OCI-LY1 (cell line): ENCODE results near the gene RERE.

Experiments used
- H2AFZ ChIP-seq: fragments of 200-600 bp; sonication (generic), shearing (Covaris generic); 2 replicates; pipeline ENCODE4 v1.6.0; 2014; ENCODE audit warnings: antibody characterized with exemption, mild to moderate bottlenecking, low read length
- H3F3A ChIP-seq: fragments of 200-600 bp; sonication (generic), shearing (Covaris generic); 2 replicates; pipeline ENCODE4 v1.6.0; 2014; ENCODE audit warnings: mild to moderate bottlenecking, antibody characterized with exemption, low read length, moderate library complexity; ENCODE audit not compliant: insufficient read depth
- H3K27ac ChIP-seq: fragments of 200-600 bp; sonication (generic); 2 replicates; pipeline ENCODE4 v1.5.1; 2014; ENCODE audit warnings: low read length, mixed run types, mild to moderate bottlenecking, low read depth; ENCODE audit not compliant: poor library complexity, severe bottlenecking
- H3K27me3 ChIP-seq: fragments of 200-600 bp; sonication (generic); 2 replicates; pipeline ENCODE4 v1.6.0; 2014; ENCODE audit warnings: antibody characterized with exemption, mild to moderate bottlenecking, low read length, moderate library complexity; ENCODE audit not compliant: insufficient read depth
- H3K36me3 ChIP-seq: fragments of 200-600 bp; sonication (generic); 2 replicates; pipeline ENCODE4 v1.6.1; 2014; ENCODE audit warnings: mild to moderate bottlenecking, antibody characterized with exemption, low read length, moderate library complexity, mixed read lengths; ENCODE audit not compliant: insufficient read depth
- H3K4me1 ChIP-seq: fragments of 200-600 bp; sonication (generic); 2 replicates; pipeline ENCODE4 v1.5.1; 2014; ENCODE audit warnings: mild to moderate bottlenecking, low read length, moderate library complexity; ENCODE audit not compliant: insufficient read depth, severe bottlenecking
- H3K4me2 ChIP-seq: fragments of 200-600 bp; sonication (generic), shearing (Covaris generic); 2 replicates; pipeline ENCODE4 v1.6.1; 2014; ENCODE audit warnings: low read length
- H3K4me3 ChIP-seq: fragments of 200-600 bp; sonication (generic); 2 replicates; pipeline ENCODE4 v1.5.1; 2014; ENCODE audit warnings: low read length, low read depth, mild to moderate bottlenecking, mixed read lengths; ENCODE audit not compliant: poor library complexity, severe bottlenecking
- H3K79me2 ChIP-seq: fragments of 200-600 bp; shearing (Covaris generic); 2 replicates; pipeline ENCODE4 v1.6.1; 2016; ENCODE audit warnings: mixed run types, low read length, mixed read lengths; ENCODE audit not compliant: insufficient read depth
- H3K9ac ChIP-seq: fragments of 200-600 bp; sonication (generic), shearing (Covaris generic); 2 replicates; pipeline ENCODE4 v1.6.1; 2014; ENCODE audit warnings: mild to moderate bottlenecking, low read length, mixed read lengths
- H3K9me2 ChIP-seq: fragments of 200-600 bp; sonication (generic), shearing (Covaris generic); 2 replicates; pipeline ENCODE4 v1.6.1; 2014; ENCODE audit warnings: low read depth, mild to moderate bottlenecking, low read length, mixed read lengths
- H3K9me3 ChIP-seq: fragments of 200-600 bp; shearing (Covaris generic); 2 replicates; pipeline ENCODE4 v1.6.1; 2014; ENCODE audit warnings: low read length, mixed read lengths
- H4K20me1 ChIP-seq: fragments of 200-600 bp; sonication (generic), shearing (Covaris generic); 2 replicates; pipeline ENCODE4 v1.6.0; 2016; ENCODE audit warnings: mild to moderate bottlenecking, low read length; ENCODE audit not compliant: insufficient read depth
- EZH2 ChIP-seq: fragments of 200-600 bp; sonication (generic), shearing (Covaris generic); IDR thresholded peaks from 2 replicates; pipeline ENCODE4 v1.8.0; 2017; ENCODE audit warnings: borderline replicate concordance, mixed run types, mild to moderate bottlenecking, antibody characterized with exemption, low read length, moderate library complexity, mixed read lengths
- TF ChIP-seq, protein P1 (sequence below): fragments of 200-600 bp; sonication (generic), shearing (Covaris generic); IDR thresholded peaks from 2 replicates; pipeline ENCODE4 v1.5.1; 2017; ENCODE audit warnings: mild to moderate bottlenecking, antibody characterized with exemption, low read length, moderate library complexity, mixed read lengths

Gene RERE

DNA sequence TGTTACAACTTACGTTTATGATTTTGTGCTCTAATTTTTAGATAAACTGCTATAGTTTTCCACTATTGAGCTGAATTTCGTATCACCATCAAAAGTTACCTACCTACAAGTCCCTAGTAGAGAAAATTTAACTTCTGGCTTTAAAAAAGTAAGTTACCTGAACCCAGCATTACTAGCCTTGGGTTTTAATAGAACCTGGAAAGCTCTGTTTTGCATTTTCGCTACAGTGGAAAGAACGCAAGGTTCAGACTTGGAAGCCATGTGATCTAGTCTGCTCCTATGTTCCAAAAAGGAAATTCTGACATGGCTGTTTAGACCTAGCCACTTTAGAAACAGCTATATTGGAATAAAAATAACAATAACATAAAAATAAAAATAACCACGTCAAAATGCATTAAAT is 389.0 kb downstream of the RERE start:
- Histone ChIP-seq H3F3A (0 out of 2 replicates have a peak, but pooled peaks cover 9% of the 10 kb centered on the region), H3K9me2 (no peaks in the 10 kb centered on the region), H2AFZ (no peak overlapping the region), H3K27me3 (no peaks in the 10 kb centered on the region), H3K36me3 (no peaks in the 10 kb centered on the region), H3K27ac (peak overlapping the region; percentile 99), H3K4me2 (peak overlapping the region; percentile 76), H3K4me1 (peaks cover 88% of the 10 kb centered on the region), H3K4me3 (peak overlapping the region; percentile 33), H4K20me1 (no peaks in the 10 kb centered on the region), H3K79me2 (no peaks in the 10 kb centered on the region), H3K9ac (peak overlapping the region; percentile 68), H3K9me3 (no peaks in the 10 kb centered on the region)
- TF ChIP-seq, protein P1, sequence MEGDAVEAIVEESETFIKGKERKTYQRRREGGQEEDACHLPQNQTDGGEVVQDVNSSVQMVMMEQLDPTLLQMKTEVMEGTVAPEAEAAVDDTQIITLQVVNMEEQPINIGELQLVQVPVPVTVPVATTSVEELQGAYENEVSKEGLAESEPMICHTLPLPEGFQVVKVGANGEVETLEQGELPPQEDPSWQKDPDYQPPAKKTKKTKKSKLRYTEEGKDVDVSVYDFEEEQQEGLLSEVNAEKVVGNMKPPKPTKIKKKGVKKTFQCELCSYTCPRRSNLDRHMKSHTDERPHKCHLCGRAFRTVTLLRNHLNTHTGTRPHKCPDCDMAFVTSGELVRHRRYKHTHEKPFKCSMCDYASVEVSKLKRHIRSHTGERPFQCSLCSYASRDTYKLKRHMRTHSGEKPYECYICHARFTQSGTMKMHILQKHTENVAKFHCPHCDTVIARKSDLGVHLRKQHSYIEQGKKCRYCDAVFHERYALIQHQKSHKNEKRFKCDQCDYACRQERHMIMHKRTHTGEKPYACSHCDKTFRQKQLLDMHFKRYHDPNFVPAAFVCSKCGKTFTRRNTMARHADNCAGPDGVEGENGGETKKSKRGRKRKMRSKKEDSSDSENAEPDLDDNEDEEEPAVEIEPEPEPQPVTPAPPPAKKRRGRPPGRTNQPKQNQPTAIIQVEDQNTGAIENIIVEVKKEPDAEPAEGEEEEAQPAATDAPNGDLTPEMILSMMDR, result no peak
- TF ChIP-seq EZH2, result no peak

DNA sequence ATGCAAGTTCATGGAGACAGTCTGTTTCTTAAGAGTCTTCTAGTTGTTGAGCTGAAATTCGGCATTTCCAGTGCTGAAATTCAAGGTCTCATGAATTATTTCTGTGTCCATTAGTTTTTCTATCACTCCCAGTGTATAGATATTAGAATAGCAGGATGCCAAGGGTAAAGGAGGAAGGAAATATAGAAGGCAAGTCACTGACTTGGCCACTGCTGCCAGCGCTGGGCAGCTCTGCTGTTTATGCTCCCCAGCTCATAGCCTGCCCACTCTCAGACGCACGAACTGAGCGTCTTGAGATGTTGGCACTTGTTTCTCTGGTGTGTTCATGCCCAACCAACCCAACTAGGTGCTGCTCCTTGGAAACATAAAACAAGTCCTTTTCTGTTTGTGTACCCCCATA is 389.5 kb downstream of the RERE start:
- H3K9me3 ChIP-seq, result no peaks in the 10 kb centered on the region
- H3K27ac ChIP-seq, result peak overlapping the region; percentile 99
- H2AFZ ChIP-seq, result no peak overlapping the region
- H3K9me2 ChIP-seq, result no peaks in the 10 kb centered on the region
- no peaks in the 10 kb centered on the region; the same call in 1 of the 2 replicates for H3K36me3 ChIP-seq
- H4K20me1 ChIP-seq, result no peaks in the 10 kb centered on the region
- peaks cover 4% of the 10 kb centered on the region for H3K79me2 ChIP-seq
- peak overlapping the region; percentile 68 for H3K9ac ChIP-seq
- H3K4me2 ChIP-seq, result peak overlapping the region; percentile 76
- H3K4me3 ChIP-seq, result peak overlapping the region; percentile 33
- no peaks in the 10 kb centered on the region for H3K27me3 ChIP-seq
- H3K4me1 ChIP-seq, result peaks cover 88% of the 10 kb centered on the region
- 0 out of 2 replicates have a peak, but pooled peaks cover 9% of the 10 kb centered on the region for H3F3A ChIP-seq
- TF ChIP-seq, protein P1, result no peak
- no peak for TF ChIP-seq EZH2

DNA sequence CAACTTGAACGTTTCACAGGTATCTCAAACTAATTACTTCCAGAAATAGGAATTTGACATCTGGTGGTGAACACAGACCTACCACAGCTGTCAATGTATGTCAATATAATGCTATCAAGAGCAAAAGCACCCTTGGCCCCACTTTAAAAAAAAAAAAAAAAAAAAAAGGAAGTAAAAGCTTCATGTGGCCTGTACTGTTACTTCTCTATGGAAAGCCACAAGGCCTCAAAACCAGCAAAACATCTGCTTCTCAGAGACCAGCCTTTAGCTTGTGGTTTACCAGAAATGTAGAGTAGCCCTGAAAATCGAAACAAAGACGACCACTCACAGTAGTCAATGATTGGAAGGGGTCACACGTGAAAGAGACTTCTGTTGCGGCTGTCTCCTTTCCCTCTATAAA is 389.9 kb downstream of the RERE start:
- Histone ChIP-seq H3K9me3 (no peaks in the 10 kb centered on the region), H3F3A (0 out of 2 replicates have a peak, but pooled peaks cover 9% of the 10 kb centered on the region), H3K4me1 (peaks cover 87% of the 10 kb centered on the region), H3K4me2 (peak overlapping the region; percentile 84), H3K9ac (peak overlapping the region; percentile 68), H2AFZ (no peak overlapping the region), H3K27me3 (no peaks in the 10 kb centered on the region), H3K79me2 (peaks cover 9% of the 10 kb centered on the region), H3K36me3 (peaks cover 4% of the 10 kb centered on the region; the same call in 1 of the 2 replicates), H3K4me3 (peak overlapping the region; percentile 33), H3K9me2 (no peaks in the 10 kb centered on the region), H4K20me1 (no peaks in the 10 kb centered on the region), H3K27ac (peak overlapping the region; percentile 99)
- TF ChIP-seq, protein P1, result no peak
- TF ChIP-seq EZH2, result no peak
